Lower leg skin (tissue), 3 donors: ENCODE results near the gene CA5A.

Source experiments
- CTCF ChIP-seq, 3 donors: fragments of 450-650 bp; IDR thresholded peaks; one replicate each; pipeline ENCODE4 v1.5.1; 2016; ENCODE audit warnings: antibody characterized with exemption in 3 of 3, mild to moderate bottlenecking in 3 of 3, moderate library complexity in 2 of 3
- POLR2A ChIP-seq, 2 donors: fragments of 450-650 bp; IDR thresholded peaks; one replicate each; pipeline ENCODE4 v1.6.1; 2016 to 2017; ENCODE audit warnings: antibody characterized with exemption in 2 of 2, mild to moderate bottlenecking in 1 of 2, moderate library complexity in 1 of 2

- TF ChIP-seq CTCF (IDR thresholded peaks at IDR 0.05) (no peak), POLR2A (IDR thresholded peaks at IDR 0.05) (no peak)
These were observed 29.1 kb upstream of the CA5A start for GRCh38 chr16:87965417-87965816.
